ENCODE data around the gene E2F7.
A peak's percentile ranks its signal among the peaks of the same experiment; 100 is the strongest.

E2F7 gene

GRCh38 chr12:77070382-77070781 lies 5.0 kb upstream of the E2F7 start:
- Histone ChIP-seq H2AFZ (ENCODE audit: low read length) (no peak overlapping the region), H3K4me2 (ENCODE audit: low read length) (no peak overlapping the region), H3F3A (ENCODE audit: insufficient read depth, low read length) (no peaks in the 10 kb centered on the region), H3K27ac (ENCODE audit: low read depth, low read length, poor library complexity, severe bottlenecking) (no peak overlapping the region), H3K36me3 (ENCODE audit: insufficient read depth, low read length) (no peaks in the 10 kb centered on the region), H3K79me2 (ENCODE audit: insufficient read depth, low read length) (no peaks in the 10 kb centered on the region), H3K4me3 (ENCODE audit: low read depth, low read length, poor library complexity, severe bottlenecking) (no peak overlapping the region), H3K27me3 (ENCODE audit: insufficient read depth, low read length) (no peaks in the 10 kb centered on the region), H3K9ac (ENCODE audit: low read length) (no peak overlapping the region), H3K4me1 (ENCODE audit: insufficient read depth, low read length, severe bottlenecking) (peaks cover 6% of the 10 kb centered on the region), H3K9me2 (ENCODE audit: low read depth, low read length) (no peaks in the 10 kb centered on the region), H4K20me1 (ENCODE audit: insufficient read depth, low read length) (no peaks in the 10 kb centered on the region), H3K9me3 (ENCODE audit: low read length) (no peaks in the 10 kb centered on the region)
- TF ChIP-seq EZH2 (IDR thresholded peaks at IDR 0.05; ENCODE audit: borderline replicate concordance, low read length): no peak
- TF ChIP-seq, protein P1, sequence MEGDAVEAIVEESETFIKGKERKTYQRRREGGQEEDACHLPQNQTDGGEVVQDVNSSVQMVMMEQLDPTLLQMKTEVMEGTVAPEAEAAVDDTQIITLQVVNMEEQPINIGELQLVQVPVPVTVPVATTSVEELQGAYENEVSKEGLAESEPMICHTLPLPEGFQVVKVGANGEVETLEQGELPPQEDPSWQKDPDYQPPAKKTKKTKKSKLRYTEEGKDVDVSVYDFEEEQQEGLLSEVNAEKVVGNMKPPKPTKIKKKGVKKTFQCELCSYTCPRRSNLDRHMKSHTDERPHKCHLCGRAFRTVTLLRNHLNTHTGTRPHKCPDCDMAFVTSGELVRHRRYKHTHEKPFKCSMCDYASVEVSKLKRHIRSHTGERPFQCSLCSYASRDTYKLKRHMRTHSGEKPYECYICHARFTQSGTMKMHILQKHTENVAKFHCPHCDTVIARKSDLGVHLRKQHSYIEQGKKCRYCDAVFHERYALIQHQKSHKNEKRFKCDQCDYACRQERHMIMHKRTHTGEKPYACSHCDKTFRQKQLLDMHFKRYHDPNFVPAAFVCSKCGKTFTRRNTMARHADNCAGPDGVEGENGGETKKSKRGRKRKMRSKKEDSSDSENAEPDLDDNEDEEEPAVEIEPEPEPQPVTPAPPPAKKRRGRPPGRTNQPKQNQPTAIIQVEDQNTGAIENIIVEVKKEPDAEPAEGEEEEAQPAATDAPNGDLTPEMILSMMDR (IDR thresholded peaks at IDR 0.05; ENCODE audit: low read length): no peak

- H3K4me1 ChIP-seq (ENCODE audit: insufficient read depth, low read length, severe bottlenecking): peaks cover 54% of the 10 kb centered on the region
- no peaks in the 10 kb centered on the region for H3F3A ChIP-seq (ENCODE audit: insufficient read depth, low read length)
- peaks cover 11% of the 10 kb centered on the region; the same call in 1 of the 2 replicates for H3K36me3 ChIP-seq (ENCODE audit: insufficient read depth, low read length)
- H2AFZ ChIP-seq (ENCODE audit: low read length): no peak overlapping the region
- peak overlapping the region; percentile 91 for H3K4me2 ChIP-seq (ENCODE audit: low read length)
- no peaks in the 10 kb centered on the region for H3K9me2 ChIP-seq (ENCODE audit: low read depth, low read length)
- peaks cover 12% of the 10 kb centered on the region for H3K79me2 ChIP-seq (ENCODE audit: insufficient read depth, low read length)
- peak overlapping the region; percentile 81 for H3K9ac ChIP-seq (ENCODE audit: low read length)
- H3K4me3 ChIP-seq (ENCODE audit: low read depth, low read length, poor library complexity, severe bottlenecking): peak overlapping the region; percentile 75
- H4K20me1 ChIP-seq (ENCODE audit: insufficient read depth, low read length): no peaks in the 10 kb centered on the region
- no peaks in the 10 kb centered on the region for H3K27me3 ChIP-seq (ENCODE audit: insufficient read depth, low read length)
- no peaks in the 10 kb centered on the region for H3K9me3 ChIP-seq (ENCODE audit: low read length)
- H3K27ac ChIP-seq (ENCODE audit: low read depth, low read length, poor library complexity, severe bottlenecking): peak overlapping the region; percentile 9
- no peak for TF ChIP-seq EZH2 (IDR thresholded peaks at IDR 0.05; ENCODE audit: borderline replicate concordance, low read length)
- TF ChIP-seq, protein P1 (IDR thresholded peaks at IDR 0.05; ENCODE audit: low read length): no peak
These were observed 441 bp downstream of the E2F7 start for GRCh38 chr12:77064896-77065360.

DNA sequence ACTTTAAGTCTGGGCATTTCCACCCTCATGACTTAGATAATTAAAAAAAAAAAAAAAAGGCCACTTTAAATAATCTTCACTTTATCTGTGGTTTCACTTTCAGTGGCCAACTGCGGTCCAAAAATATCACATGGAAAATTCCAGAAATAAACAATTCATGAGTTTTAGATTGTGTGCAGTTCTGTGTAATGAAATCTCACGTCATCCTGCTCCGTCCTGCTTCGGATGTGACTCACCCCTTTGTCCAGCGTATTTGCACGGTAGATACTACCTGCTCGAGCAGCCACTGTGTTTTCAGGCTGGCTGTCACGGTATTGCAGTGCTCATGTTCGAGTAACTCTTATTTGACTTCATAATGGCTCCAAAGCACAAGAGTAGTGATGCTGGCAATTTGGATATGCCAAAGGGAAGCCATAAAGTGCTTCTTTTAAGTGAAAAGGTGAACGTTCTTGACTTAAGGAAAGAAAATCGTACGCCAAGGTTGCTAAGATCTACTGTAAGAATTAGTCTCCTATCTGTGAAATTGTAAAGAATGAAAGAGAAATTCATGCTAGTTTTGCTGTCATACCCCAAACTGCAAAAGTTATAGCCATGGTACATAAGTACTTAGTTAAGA lies 2.4 kb downstream of the E2F7 start:
- no peak for TF ChIP-seq EZH2 (IDR thresholded peaks at IDR 0.05; ENCODE audit: borderline replicate concordance, low read length)
- TF ChIP-seq, protein P1 (IDR thresholded peaks at IDR 0.05; ENCODE audit: low read length): no peak
- peak overlapping the region; percentile 91 for H3K4me2 ChIP-seq (ENCODE audit: low read length)
- peak overlapping the region; percentile 32 for H3K9ac ChIP-seq (ENCODE audit: low read length)
- peaks cover 55% of the 10 kb centered on the region for H3K4me1 ChIP-seq (ENCODE audit: insufficient read depth, low read length, severe bottlenecking)
- peak overlapping the region; percentile 30 for H3K27ac ChIP-seq (ENCODE audit: low read depth, low read length, poor library complexity, severe bottlenecking)
- peaks cover 22% of the 10 kb centered on the region for H3K36me3 ChIP-seq (ENCODE audit: insufficient read depth, low read length)
- H3K9me3 ChIP-seq (ENCODE audit: low read length): no peaks in the 10 kb centered on the region
- no peak overlapping the region for H2AFZ ChIP-seq (ENCODE audit: low read length)
- no peaks in the 10 kb centered on the region for H4K20me1 ChIP-seq (ENCODE audit: insufficient read depth, low read length)
- H3F3A ChIP-seq (ENCODE audit: insufficient read depth, low read length): no peaks in the 10 kb centered on the region
- no peaks in the 10 kb centered on the region for H3K27me3 ChIP-seq (ENCODE audit: insufficient read depth, low read length)
- peak overlapping the region; percentile 75 for H3K4me3 ChIP-seq (ENCODE audit: low read depth, low read length, poor library complexity, severe bottlenecking)
- H3K9me2 ChIP-seq (ENCODE audit: low read depth, low read length): no peaks in the 10 kb centered on the region
- H3K79me2 ChIP-seq (ENCODE audit: insufficient read depth, low read length): peaks cover 12% of the 10 kb centered on the region

Measured in OCI-LY1 (cell line).